MM.1S (cell line): ENCODE data around the gene MAGEA2.
"Not testable (repeated sequence)": the region's sequence is repeated elsewhere in the genome, so short reads cannot be mapped to it uniquely, and the experiment has no call there.

Experiments
- DNase-seq: peaks from one replicate; pipeline ENCODE4 v3.0.0-alpha.2; 2015
- H2AFZ ChIP-seq: fragments of 300-600 bp; sonication (generic); 2 replicates; pipeline ENCODE4 v1.6.0; 2016; ENCODE audit warnings: antibody characterized with exemption, low read length
- H3F3A ChIP-seq: fragments of 300-600 bp; sonication (generic); 2 replicates; pipeline ENCODE4 v1.6.1; 2016; ENCODE audit warnings: mild to moderate bottlenecking, antibody characterized with exemption, low read length, moderate library complexity, mixed read lengths; ENCODE audit not compliant: insufficient read depth
- H3K27ac ChIP-seq: fragments of 300-600 bp; sonication (generic); 2 replicates; pipeline ENCODE4 v1.5.1; 2016; ENCODE audit warnings: mild to moderate bottlenecking, low read length
- H3K27me3 ChIP-seq: fragments of 300-600 bp; sonication (generic); replicated peaks from 2 replicates; pipeline ENCODE4 v1.6.0; 2016; ENCODE audit warnings: low read length; ENCODE audit not compliant: insufficient read depth
- H3K36me3 ChIP-seq: fragments of 300-600 bp; sonication (generic); replicated peaks from 2 replicates; pipeline ENCODE4 v1.6.1; 2016; ENCODE audit warnings: mild to moderate bottlenecking, low read length, mixed read lengths; ENCODE audit not compliant: insufficient read depth
- H3K4me1 ChIP-seq: fragments of 300-600 bp; sonication (generic); 2 replicates; pipeline ENCODE4 v1.6.1; 2016; ENCODE audit warnings: low read length, mixed read lengths
- H3K4me2 ChIP-seq: fragments of 300-600 bp; sonication (generic); 2 replicates; pipeline ENCODE4 v1.6.0; 2016; ENCODE audit warnings: low read depth, low read length
- H3K4me3 ChIP-seq: fragments of 300-600 bp; sonication (generic); 2 replicates; pipeline ENCODE4 v1.5.1; 2016; ENCODE audit warnings: low read length, mixed read lengths
- H3K79me2 ChIP-seq: fragments of 300-600 bp; sonication (generic); 2 replicates; pipeline ENCODE4 v1.6.1; 2016; ENCODE audit warnings: mixed run types, low read length, mixed read lengths
- H3K9ac ChIP-seq: fragments of 300-600 bp; sonication (generic); 2 replicates; pipeline ENCODE4 v1.6.1; 2016; ENCODE audit warnings: low read length, mixed read lengths
- H3K9me2 ChIP-seq: fragments of 300-600 bp; sonication (generic); replicated peaks from 2 replicates; pipeline ENCODE4 v1.6.1; 2016; ENCODE audit warnings: mild to moderate bottlenecking, low read length, mixed read lengths; ENCODE audit not compliant: insufficient read depth
- H3K9me3 ChIP-seq: fragments of 300-600 bp; sonication (generic); replicated peaks from 2 replicates; pipeline ENCODE4 v1.6.1; 2016; ENCODE audit warnings: mild to moderate bottlenecking, low read length, mixed read lengths; ENCODE audit not compliant: insufficient read depth
- H4K20me1 ChIP-seq: fragments of 300-600 bp; sonication (generic); 2 replicates; pipeline ENCODE4 v1.6.1; 2016; ENCODE audit warnings: mild to moderate bottlenecking, low read length, moderate library complexity, mixed read lengths; ENCODE audit not compliant: insufficient read depth
- CTCF ChIP-seq: fragments of 300-600 bp; sonication (generic); IDR thresholded peaks from 2 replicates; pipeline ENCODE4 v1.5.1; 2016; ENCODE audit warnings: antibody characterized with exemption, low read length, mixed read lengths
- EZH2 ChIP-seq: fragments of 300-600 bp; sonication (generic); optimal IDR thresholded peaks from 2 replicates; pipeline ENCODE3; 2017; ENCODE audit warnings: low read depth, mild to moderate bottlenecking, antibody characterized with exemption, low read length, mixed read lengths
- EZH2phosphoT487 ChIP-seq: fragments of 300-600 bp; sonication (generic); IDR thresholded peaks from 2 replicates; pipeline ENCODE4 v1.6.1; 2018; ENCODE audit warnings: antibody characterized with exemption, low read length

MAGEA2 gene

GRCh38 chrX:152759544-152759943 is 5.9 kb upstream of the MAGEA2 start:
- not testable (repeated sequence) for DNase-seq, H3K4me2 ChIP-seq, H3K9me2 ChIP-seq, H3K27me3 ChIP-seq, H3K79me2 ChIP-seq, H3K9ac ChIP-seq, H3K4me1 ChIP-seq, H3K27ac ChIP-seq, H4K20me1 ChIP-seq, H2AFZ ChIP-seq, H3K9me3 ChIP-seq, H3K36me3 ChIP-seq, H3K4me3 ChIP-seq, H3F3A ChIP-seq

- H3K79me2 ChIP-seq, H3K9me2 ChIP-seq, DNase-seq, H3F3A ChIP-seq, H3K4me2 ChIP-seq, H2AFZ ChIP-seq, H4K20me1 ChIP-seq, H3K27ac ChIP-seq, H3K9me3 ChIP-seq, H3K4me1 ChIP-seq, H3K9ac ChIP-seq, H3K27me3 ChIP-seq, H3K4me3 ChIP-seq, H3K36me3 ChIP-seq: not testable (repeated sequence)
These were observed 5.3 kb upstream of the MAGEA2 start, which contains the start of gene CSAG3 for GRCh38 chrX:152758918-152759317. CSAG3 (plus strand) TSS chrX:152759218.

- H3K79me2 ChIP-seq, H3F3A ChIP-seq, H3K4me1 ChIP-seq, H3K9ac ChIP-seq, H3K4me3 ChIP-seq, H4K20me1 ChIP-seq, H3K27me3 ChIP-seq, H3K27ac ChIP-seq, H3K9me3 ChIP-seq, H3K36me3 ChIP-seq, DNase-seq, H3K4me2 ChIP-seq, H2AFZ ChIP-seq, H3K9me2 ChIP-seq: not testable (repeated sequence)
These were observed 1.2 kb upstream of the MAGEA2 start for GRCh38 chrX:152754871-152755270.

- TF ChIP-seq EZH2 (no peak), EZH2phosphoT487 (no peak), CTCF (no peak)
- H2AFZ ChIP-seq, result no peak overlapping the region
- no peaks in the 10 kb centered on the region for H3F3A ChIP-seq
- H3K36me3 ChIP-seq, result no peaks in the 10 kb centered on the region
- no peaks in the 10 kb centered on the region for H3K9me3 ChIP-seq
- DNase-seq, result no peak
- no peak overlapping the region for H3K4me2 ChIP-seq
- no peak overlapping the region for H3K4me3 ChIP-seq
- no peak overlapping the region for H3K9ac ChIP-seq
- H3K27ac ChIP-seq, result no peak overlapping the region
- H3K9me2 ChIP-seq, result no peaks in the 10 kb centered on the region
- H3K27me3 ChIP-seq, result no peaks in the 10 kb centered on the region
- H3K4me1 ChIP-seq, result no peaks in the 10 kb centered on the region
- H4K20me1 ChIP-seq, result no peaks in the 10 kb centered on the region
- no peaks in the 10 kb centered on the region for H3K79me2 ChIP-seq
These were observed 15.1 kb downstream of the MAGEA2 start for GRCh38 chrX:152738560-152738959.

DNA sequence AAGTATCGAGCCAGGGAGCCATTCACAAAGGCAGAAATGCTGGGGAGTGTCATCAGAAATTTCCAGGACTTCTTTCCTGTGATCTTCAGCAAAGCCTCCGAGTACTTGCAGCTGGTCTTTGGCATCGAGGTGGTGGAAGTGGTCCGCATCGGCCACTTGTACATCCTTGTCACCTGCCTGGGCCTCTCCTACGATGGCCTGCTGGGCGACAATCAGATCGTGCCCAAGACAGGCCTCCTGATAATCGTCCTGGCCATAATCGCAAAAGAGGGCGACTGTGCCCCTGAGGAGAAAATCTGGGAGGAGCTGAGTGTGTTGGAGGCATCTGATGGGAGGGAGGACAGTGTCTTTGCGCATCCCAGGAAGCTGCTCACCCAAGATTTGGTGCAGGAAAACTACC is 17.1 kb downstream of the MAGEA2 start:
- not testable (repeated sequence) for H3K4me1 ChIP-seq, H2AFZ ChIP-seq, H3K9ac ChIP-seq, H3K4me3 ChIP-seq, H3K36me3 ChIP-seq, DNase-seq, H4K20me1 ChIP-seq, H3K9me3 ChIP-seq, H3K9me2 ChIP-seq, H3K4me2 ChIP-seq, H3K27ac ChIP-seq, H3K79me2 ChIP-seq, H3K27me3 ChIP-seq, H3F3A ChIP-seq
